ENCODE results near the gene GBF1.
A peak's percentile ranks its signal among the peaks of the same experiment; 100 is the strongest.
"Not testable (repeated sequence)": the region's sequence is repeated elsewhere in the genome, so short reads cannot be mapped to it uniquely, and the experiment has no call there.

Gene GBF1

DNA sequence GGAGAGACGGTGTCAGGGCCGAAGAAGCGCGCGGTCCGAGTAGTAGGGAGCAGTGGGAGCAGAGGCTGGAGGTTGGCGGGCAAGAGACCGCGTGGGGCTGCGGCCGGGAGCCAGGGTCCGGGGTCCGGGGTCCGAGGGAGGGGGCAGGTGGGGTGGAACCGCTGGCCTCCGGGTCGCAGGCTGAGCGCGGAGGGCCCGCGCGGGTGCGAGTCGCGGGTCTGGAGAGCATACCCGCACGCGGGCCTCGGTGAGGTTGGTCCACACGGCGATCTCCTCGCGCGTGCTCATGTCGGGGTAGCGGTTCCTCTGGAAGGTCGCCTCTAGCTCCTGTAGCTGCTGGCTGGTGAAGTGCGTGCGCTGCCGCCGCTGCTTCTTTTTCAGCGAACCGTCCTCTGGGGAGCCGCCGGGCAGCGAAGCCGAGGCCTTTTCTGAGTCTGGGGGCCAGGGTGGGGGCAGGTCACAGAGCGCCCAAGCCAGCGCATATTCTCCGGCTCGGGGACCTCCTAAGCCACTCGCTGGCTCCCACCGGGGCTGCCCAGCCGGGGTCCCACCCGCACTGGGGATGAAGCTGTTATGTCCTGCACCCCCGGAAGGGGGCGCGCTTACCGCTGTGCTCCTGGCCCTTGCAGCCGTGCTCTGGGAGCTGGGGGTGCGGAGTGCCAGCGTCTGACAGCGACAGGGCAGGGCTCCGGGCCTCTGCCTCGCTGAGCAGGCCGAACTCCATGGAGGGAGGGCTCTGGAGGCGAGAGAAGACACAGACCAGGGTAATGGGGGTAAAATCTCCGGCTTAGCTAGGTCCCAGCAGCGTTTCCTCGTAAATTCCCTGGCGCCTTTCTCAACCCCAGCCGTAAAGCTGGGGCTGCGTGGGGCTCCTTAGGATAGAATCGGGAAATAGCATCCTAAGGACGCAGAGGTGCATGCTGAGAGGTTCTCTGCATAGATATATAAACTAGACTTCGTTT, 13.7 kb upstream of the GBF1 start:
- DNase-seq = peak; percentile 89

- no peak for DNase-seq
These were observed 11.3 kb upstream of the GBF1 start for GRCh38 chr10:102233997-102234396.

DNA sequence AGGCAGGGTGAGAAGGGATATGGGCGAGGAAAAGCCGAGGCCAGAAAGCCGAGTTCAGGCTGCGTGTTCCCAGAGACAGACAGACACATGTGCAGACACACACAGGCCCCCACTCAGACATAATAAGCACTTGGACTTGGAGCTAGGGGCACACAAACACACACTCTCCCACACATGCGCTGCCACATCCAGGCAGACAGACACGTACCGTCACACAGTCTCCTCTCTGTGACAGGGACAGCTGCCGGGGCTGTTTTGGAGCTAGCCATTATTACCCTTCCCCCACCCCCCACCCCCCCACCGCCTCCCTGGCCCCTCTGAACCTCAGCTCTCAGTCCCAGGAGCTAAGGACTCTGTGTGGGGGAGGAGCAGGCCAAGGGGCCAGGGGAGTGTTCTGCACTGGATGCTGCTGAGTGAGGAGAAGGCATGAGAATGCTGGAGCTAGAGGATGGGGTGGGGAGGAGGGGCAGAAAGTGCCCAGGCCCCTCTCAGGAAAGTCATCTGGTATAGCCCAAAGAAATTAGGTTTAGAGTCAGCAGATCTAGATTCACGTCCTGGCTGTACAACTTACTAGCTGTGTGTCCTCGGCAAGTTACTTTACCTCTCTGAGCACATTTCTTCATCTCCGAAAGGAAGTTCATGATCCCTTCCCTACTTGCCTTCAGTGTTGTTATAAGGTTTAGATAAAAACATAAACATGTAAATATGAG, 10.3 kb upstream of the GBF1 start:
- DNase-seq = no peak

GRCh38 chr10:102235598-102235920, 9.8 kb upstream of the GBF1 start:
- no peak for DNase-seq

GRCh38 chr10:102236006-102236405, 9.3 kb upstream of the GBF1 start:
- DNase-seq = no peak

GRCh38 chr10:102237711-102238252, 7.5 kb upstream of the GBF1 start:
- DNase-seq = no peak

DNA sequence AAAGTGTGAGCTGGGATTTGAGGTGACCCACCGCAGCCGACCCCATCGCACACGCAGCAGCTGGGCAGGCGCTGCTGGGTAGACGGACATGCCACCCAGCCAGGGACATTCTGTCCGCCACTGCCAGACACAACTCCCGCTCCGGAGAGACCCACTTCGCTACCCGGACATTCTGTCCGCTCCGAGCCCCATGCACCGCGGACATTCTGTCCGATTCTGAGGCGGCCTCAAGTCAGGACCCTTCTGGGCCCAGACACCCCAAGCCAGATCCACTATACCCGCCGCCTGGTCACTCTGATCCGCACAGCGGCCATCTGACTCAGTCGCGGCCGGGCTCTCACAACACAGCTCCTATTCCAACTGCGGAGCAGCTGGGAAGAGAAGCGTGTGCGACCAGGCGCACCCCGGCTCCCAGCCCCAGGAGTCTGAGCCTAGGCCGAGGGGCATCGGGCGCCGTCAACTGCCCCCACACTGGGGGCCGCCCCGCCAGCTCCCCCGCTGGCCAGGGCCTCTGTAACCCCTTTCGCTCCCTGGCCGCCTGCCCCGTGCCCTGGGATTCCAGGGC, 4.8 kb upstream of the GBF1 start:
- DNase-seq = no peak

GRCh38 chr10:102241032-102241443, 4.3 kb upstream of the GBF1 start:
- no peak for DNase-seq

DNA sequence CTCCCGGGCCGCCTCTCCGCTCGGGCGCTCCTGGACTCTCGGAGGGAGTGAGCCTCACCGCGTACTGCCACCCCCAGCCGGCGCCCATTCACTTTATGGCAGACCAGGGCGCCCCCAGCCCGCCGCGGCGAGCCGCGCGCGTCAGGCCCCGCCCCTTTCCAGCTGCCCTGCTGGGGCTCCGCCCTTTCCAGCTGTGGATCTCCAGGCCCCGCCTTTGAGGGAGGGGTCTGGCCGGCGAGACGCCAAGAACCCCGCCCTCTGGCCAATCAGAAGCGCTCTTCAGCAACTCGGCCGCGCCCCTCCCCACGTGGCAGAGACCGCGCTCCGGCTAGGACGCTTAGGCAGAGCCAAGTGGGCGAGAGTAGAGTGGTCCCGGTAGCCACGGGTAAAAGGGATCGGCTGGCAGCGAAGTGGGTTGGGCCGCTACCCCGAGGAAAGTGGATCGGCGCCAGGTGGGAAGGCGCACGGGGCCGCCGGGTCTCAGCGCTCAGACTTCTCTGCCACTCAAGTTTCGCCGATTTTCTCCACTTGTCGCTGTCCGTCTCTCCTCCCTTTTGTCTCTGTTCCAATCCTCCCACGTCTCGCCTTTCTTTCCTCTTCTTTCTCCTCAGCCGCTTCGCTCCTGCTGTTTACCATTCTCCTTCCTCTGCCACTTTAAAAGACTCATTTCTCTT, 3.8 kb upstream of the GBF1 start, which contains the start of gene PITX3:
TSS of gene PITX3 (minus strand) at position 69 of the 674 bp plus-strand sequence. CDS start 9,432 bp downstream, outside the sequence.
- peak; percentile 96 for DNase-seq

DNA sequence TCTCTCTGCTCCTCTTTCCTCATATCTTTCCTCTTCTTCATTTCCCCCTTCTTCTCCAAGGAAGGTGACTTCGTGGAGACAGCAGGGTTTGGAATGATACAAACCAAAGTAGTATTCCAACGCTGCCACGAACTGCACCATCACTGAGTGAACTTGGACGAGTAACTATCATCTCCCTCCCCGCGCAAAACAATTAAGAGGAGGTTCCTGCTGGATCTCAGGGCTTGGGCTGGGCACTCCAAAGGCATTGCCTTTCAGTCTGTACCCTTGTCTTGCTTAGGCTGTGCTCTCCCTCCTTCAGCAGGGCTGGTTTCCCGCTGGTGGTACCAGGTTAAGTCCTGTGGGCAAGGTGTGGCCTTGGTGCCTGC, 3.2 kb upstream of the GBF1 start:
- no peak for DNase-seq

DNA sequence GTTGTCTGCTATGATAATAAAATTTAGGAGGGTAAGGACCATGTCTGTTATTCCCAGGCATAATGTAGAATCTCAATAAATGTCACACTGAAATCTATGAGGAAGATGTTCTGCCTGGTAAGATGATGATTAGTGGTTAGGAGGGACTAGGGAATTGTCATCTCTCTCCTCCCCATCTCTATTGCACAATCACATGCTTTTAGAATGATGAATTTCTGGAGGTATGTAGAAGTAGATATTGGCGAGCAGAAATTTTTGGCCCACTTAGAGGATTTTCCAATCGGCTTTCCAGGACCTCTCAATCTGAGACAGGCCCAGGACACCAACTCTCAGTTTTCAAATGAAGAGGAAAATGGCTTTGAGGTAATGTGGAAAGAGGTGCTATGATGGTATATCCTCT, 2.0 kb upstream of the GBF1 start:
- DNase-seq = no peak

- DNase-seq = no peak
These were observed 560 bp downstream of the GBF1 start for GRCh38 chr10:102245932-102246251.

DNA sequence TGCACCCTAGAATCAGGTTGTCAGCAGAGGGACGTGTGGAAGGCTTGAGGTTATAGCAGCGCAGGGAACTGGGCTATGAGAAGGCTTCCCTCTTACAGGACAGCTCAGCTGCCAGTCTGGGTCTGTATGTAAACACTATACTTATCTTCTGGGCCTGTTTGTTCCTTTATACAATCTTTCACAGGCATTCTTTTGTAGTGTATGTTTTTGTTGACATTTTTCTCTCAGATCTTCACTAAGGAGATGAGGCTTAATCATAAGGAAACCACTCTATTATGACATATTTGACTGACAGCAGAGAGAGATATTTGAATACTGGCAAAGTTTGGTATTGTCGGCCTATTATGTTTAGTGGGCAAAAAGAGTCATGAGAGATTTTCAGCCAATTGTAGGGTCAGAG, 929 bp downstream of the GBF1 start:
- DNase-seq = no peak

DNA sequence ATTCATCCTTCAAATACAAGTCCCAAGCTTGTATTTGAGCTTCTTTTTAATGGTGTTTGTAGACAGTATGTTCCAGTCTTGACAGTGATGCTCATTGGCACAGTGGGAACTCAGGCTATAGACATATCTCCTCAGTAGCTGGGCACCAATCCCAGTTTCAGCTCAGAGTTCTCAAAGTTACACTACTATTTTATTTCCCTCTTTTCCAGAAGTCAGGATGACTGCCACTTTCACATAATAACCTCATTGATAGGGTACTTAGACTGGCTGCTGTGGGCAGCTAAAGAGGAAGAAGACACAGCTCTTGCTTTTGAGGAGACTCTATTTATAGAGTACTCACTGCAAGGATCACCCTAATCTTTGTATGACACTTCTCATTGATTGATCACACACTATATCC, 2.4 kb downstream of the GBF1 start:
- DNase-seq = no peak

- not testable (repeated sequence) for DNase-seq
These were observed 7.2 kb downstream of the GBF1 start for GRCh38 chr10:102252508-102252907.

GRCh38 chr10:102254426-102254825, 9.1 kb downstream of the GBF1 start:
- DNase-seq = no peak

DNA sequence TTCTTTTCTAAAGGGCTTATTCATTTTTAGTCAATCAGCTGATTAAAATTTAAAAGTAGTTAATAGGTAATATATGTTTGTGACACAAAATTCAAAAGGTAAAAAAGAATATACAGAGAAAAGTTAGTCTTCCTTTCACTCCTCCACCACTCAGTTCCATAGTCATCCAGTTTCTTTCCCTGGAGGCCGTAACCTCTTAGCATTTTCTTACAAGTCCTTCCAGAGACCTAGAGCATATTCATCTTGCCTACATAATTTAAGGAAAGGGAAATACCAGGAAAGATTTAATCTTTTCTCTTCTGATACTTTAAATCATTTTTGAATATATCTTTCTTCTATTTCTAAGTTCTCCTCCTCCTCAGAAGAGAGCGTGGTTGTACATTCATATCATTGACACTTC, 10.1 kb downstream of the GBF1 start:
- no peak for DNase-seq

- no peak for DNase-seq
These were observed 15.9 kb downstream of the GBF1 start for GRCh38 chr10:102261196-102261595.

- no peak for DNase-seq
These were observed 16.5 kb downstream of the GBF1 start for GRCh38 chr10:102261842-102262241.

DNA sequence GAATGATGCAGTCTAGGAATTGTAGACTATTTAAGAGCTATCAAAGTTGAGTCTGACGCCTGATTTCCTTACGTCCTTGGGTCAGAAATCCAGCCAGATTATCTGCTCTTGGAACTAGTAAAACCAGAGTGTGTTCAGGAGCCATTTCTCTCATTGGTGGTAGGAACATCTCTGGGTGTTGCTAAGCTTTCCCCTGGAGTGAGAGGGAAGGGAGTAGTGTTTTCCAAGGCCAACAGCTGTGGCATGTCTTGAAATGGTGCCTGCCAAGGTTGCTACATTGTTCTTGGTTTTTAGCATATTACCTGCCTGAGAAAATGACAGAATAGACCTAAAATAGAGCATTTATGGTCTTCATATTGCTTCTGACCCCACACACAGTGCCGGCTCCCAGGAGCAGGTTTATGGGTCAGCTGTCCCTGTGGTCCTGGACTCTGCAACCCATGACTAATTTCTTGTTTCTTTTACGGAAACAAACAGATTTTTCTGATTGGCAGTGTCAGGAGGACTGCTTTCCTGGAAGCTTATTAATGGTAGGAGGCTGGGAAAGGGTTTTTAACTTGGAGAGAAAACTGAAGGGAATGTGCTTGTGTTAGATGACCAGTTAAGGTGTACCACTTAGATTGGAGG, 17.5 kb downstream of the GBF1 start:
- no peak for DNase-seq

DNA sequence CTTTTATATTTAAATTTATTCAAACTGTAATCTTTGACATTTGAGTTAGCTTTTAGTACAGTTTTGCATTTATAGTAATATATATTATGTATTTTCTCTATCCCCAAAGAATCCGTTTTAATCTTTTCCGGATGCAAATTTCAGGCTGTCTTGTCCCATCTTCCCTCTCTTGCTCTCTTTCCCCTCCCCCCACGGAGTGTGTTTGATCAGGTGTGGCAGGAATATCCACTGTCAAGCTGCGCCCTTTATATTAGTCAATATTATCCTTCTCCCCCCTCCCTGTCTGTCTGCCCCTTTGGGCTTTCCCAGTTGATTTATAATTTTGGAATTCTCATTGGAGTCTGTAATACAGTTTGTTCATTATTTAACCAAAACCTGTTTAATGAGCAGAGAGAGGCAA, 19.0 kb downstream of the GBF1 start:
- DNase-seq = no peak

DNA sequence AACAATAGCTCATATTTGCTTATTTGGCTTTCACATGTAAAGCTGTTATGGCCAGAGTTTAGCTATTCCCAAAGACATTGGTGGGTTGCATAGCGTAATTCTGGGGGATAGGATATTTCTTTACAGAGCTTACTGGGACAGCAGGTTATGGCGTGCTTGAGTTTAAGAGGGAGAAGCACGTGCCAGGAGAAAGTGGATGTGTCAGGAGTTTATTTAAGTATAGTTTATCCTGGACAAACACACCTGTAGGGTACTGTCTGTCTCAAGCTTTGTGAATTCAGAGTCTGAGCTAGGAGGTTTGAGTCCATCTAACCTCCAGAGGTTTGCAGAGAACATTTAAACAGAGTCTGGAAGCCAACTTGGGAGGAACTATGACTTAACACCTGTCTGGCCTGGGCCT, 21.3 kb downstream of the GBF1 start:
- no peak for DNase-seq

- no peak for DNase-seq
These were observed 22.4 kb downstream of the GBF1 start for GRCh38 chr10:102267748-102268147.

All from activated effector memory CD4-positive, alpha-beta T cell treated with anti-CD3 and anti-CD28 coated beads, Interleukin-2, amount 50 U/mL, for 16 hours (primary cell).